CD14-positive monocyte (primary cell): ENCODE results near the gene PDZRN3. TPM values are rescaled to one million over a fixed set of nuclear protein-coding genes. Genes with fewer than 3 reads are reported as not detected.

ENCODE experiments used
- DNase-seq, 3 donors: peaks; one replicate each; pipeline ENCODE4 v3.0.0-alpha.2; 2011 to 2022
- H2AFZ ChIP-seq: 2 replicates; pipeline ENCODE4 v1.6.0; 2012; ENCODE audit warnings: mild to moderate bottlenecking, low read depth, low read length, inconsistent platforms; ENCODE audit not compliant: insufficient read depth, poor library complexity, severe bottlenecking
- H3K27ac ChIP-seq, 2 donors: 1 replicate in 1 of 2; 2 replicates in 1 of 2; pipeline ENCODE4 v1.5.1; 2012 to 2013; ENCODE audit warnings: low read length in 2 of 2, control low read depth in 1 of 2, inconsistent platforms in 1 of 2, low read depth in 1 of 2, mild to moderate bottlenecking in 1 of 2
- H3K27me3 ChIP-seq, 2 donors: one replicate each; pipeline versions ENCODE4 v1.6.0 to v1.6.1; 2011 to 2013; ENCODE audit warnings: low read length in 2 of 2; ENCODE audit not compliant: control insufficient read depth in 2 of 2, insufficient read depth in 2 of 2
- H3K36me3 ChIP-seq, 2 donors: replicated peaks in 1 of 2; 1 replicate in 1 of 2; 2 replicates in 1 of 2; pipeline versions ENCODE4 v1.5.1 to v1.6.1; 2012 to 2013; ENCODE audit warnings: low read length in 2 of 2, control low read depth in 1 of 2, inconsistent platforms in 1 of 2, mild to moderate bottlenecking in 1 of 2; ENCODE audit not compliant: insufficient read depth in 2 of 2, control insufficient read depth in 1 of 2
- H3K4me1 ChIP-seq, 2 donors: 1 replicate in 1 of 2; 2 replicates in 1 of 2; pipeline versions ENCODE4 v1.5.1 to v1.6.1; 2012 to 2013; ENCODE audit warnings: low read length in 2 of 2, control low read depth in 1 of 2, inconsistent platforms in 1 of 2, mild to moderate bottlenecking in 1 of 2, moderate library complexity in 1 of 2; ENCODE audit not compliant: insufficient read depth in 2 of 2, control insufficient read depth in 1 of 2
- H3K4me2 ChIP-seq: replicated peaks from 2 replicates; pipeline ENCODE3; 2012; ENCODE audit warnings: low read length, moderate library complexity, mild to moderate bottlenecking; ENCODE audit not compliant: poor library complexity, severe bottlenecking; ENCODE audit errors: extremely low read depth
- H3K4me3 ChIP-seq, 3 experiments: fragments of 200-600 bp in 1 of 3; sonication (generic) in 1 of 3; replicated peaks in 1 of 3; 1 replicate in 2 of 3; 2 replicates in 1 of 3; pipeline ENCODE4 v1.5.1; 2011 to 2013; ENCODE audit warnings: low read length in 3 of 3, mild to moderate bottlenecking in 3 of 3, control low read depth in 2 of 3, low read depth in 2 of 3, inconsistent platforms in 1 of 3, moderate library complexity in 1 of 3
- H3K79me2 ChIP-seq: 2 replicates; pipeline ENCODE4 v1.6.0; 2012; ENCODE audit warnings: mild to moderate bottlenecking, control low read depth, inconsistent platforms, low read length, moderate library complexity; ENCODE audit not compliant: insufficient read depth
- H3K9ac ChIP-seq: 2 replicates; pipeline ENCODE4 v1.6.0; 2017; ENCODE audit warnings: low read length, mild to moderate bottlenecking; ENCODE audit not compliant: insufficient read depth, poor library complexity, severe bottlenecking
- H3K9me3 ChIP-seq, 2 donors: replicated peaks in 1 of 2; 1 replicate in 1 of 2; 2 replicates in 1 of 2; pipeline versions ENCODE4 v1.5.1 to v1.6.1; 2012 to 2013; ENCODE audit warnings: low read length in 2 of 2, control low read depth in 1 of 2; ENCODE audit not compliant: control insufficient read depth in 1 of 2, insufficient read depth in 1 of 2
- H4K20me1 ChIP-seq: 2 replicates; pipeline ENCODE4 v1.6.0; 2012; ENCODE audit warnings: mild to moderate bottlenecking, low read length, control low read depth, moderate library complexity; ENCODE audit not compliant: insufficient read depth
- H3K27ac Mint-ChIP-seq, 7 donors: one replicate each; pipeline ENCODE4 v1.8.0; 2020; ENCODE audit warnings: mild to moderate bottlenecking in 7 of 7, mixed read lengths in 7 of 7, moderate library complexity in 6 of 7, inconsistent platforms in 2 of 7
- H3K27me3 Mint-ChIP-seq, 3 donors: one replicate each; pipeline ENCODE4 v1.8.0; 2021 to 2022; ENCODE audit warnings: low read depth in 3 of 3, mild to moderate bottlenecking in 3 of 3, mixed read lengths in 3 of 3, moderate library complexity in 3 of 3, inconsistent platforms in 1 of 3
- H3K36me3 Mint-ChIP-seq, 2 donors: one replicate each; pipeline ENCODE4 v1.8.0; 2020; ENCODE audit warnings: mixed read lengths in 2 of 2, inconsistent platforms in 1 of 2, mild to moderate bottlenecking in 1 of 2
- H3K4me1 Mint-ChIP-seq: one replicate; pipeline ENCODE4 v1.8.0; 2020; ENCODE audit warnings: mild to moderate bottlenecking, mixed read lengths
- H3K4me3 Mint-ChIP-seq, 2 donors: one replicate each; pipeline ENCODE4 v1.8.0; 2020; ENCODE audit warnings: mild to moderate bottlenecking in 2 of 2, mixed read lengths in 2 of 2, moderate library complexity in 1 of 2
- H3K9me3 Mint-ChIP-seq, 7 donors: one replicate each; pipeline ENCODE4 v1.8.0; 2020 to 2022; ENCODE audit warnings: mixed read lengths in 7 of 7, mild to moderate bottlenecking in 6 of 7, moderate library complexity in 6 of 7, inconsistent platforms in 2 of 7
- CTCF ChIP-seq: fragments of 200-600 bp; IDR thresholded peaks from one replicate; pipeline ENCODE4 v1.8.0; 2022; ENCODE audit warnings: antibody characterized with exemption, mild to moderate bottlenecking
- WGBS: methylation state at CpG from one replicate; pipeline ENCODE4 v1.1.5; 2013; ENCODE audit warnings: missing lambda C conversion rate; ENCODE audit not compliant: insufficient coverage; 5-methylcytosine and 5-hydroxymethylcytosine counted together
- intact Hi-C, 2 donors: fragments of 100-400 bp; cut with micrococcal nuclease; formaldehyde crosslinking; loops; one replicate each; pipeline versions ENCODE4 v1.15.0 to v1.15.1; 2023
- polyA plus RNA-seq, 3 donors: library from polyadenylated mRNA; depleted of rRNA in 1 of 3; unstranded in 2 of 3; stranded (reverse) in 1 of 3; fragments of 300-500 nt in 2 of 3; fragments of >200 nt in 1 of 3; fragmentation: Illumina TruSeq in 2 of 3; gene quantifications; 1 replicate in 2 of 3; 2 replicates in 1 of 3; pipeline ENCODE4 v1.2.3, GENCODE V29; 2012 to 2021

The PDZRN3 gene
- polyA plus RNA-seq, 3 donors, result not detected

- no peak for DNase-seq
- Mint-ChIP-seq H3K4me1 (no peaks in the 10 kb centered on the region), H3K36me3 (no peaks in the 10 kb centered on the region), H3K9me3 (no peaks in the 10 kb centered on the region), H3K27ac (no peak overlapping the region), H3K4me3 (no peak overlapping the region), H3K27me3 (peaks cover 0 to 5% (median 4%) of the 10 kb centered on the region in 3 donors)
- H3K27ac ChIP-seq, result no peak overlapping the region
- no peaks in the 10 kb centered on the region for H3K27me3 ChIP-seq
- H3K9ac ChIP-seq, result no peak overlapping the region
- H3K9me3 ChIP-seq, result no peaks in the 10 kb centered on the region
- H3K4me2 ChIP-seq, result no peak overlapping the region
- H3K79me2 ChIP-seq, result no peaks in the 10 kb centered on the region
- H4K20me1 ChIP-seq, result no peaks in the 10 kb centered on the region
- no peak for TF ChIP-seq CTCF
- no peak overlapping the region for H2AFZ ChIP-seq
- no peaks in the 10 kb centered on the region for H3K36me3 ChIP-seq
- WGBS, result 100% methylated on average over 1 of the region's 7 CpGs
- H3K4me3 ChIP-seq, result no peak overlapping the region
- intact Hi-C loops, result no loop called here
- no peaks in the 10 kb centered on the region for H3K4me1 ChIP-seq
These were observed 114.9 kb downstream of the PDZRN3 start for GRCh38 chr3:73509816-73510215.

- Mint-ChIP-seq H3K27me3 (peaks cover 0 to 5% (median 4%) of the 10 kb centered on the region in 3 donors), H3K9me3 (no peaks in the 10 kb centered on the region), H3K27ac (no peak overlapping the region), H3K4me3 (no peak overlapping the region), H3K4me1 (no peaks in the 10 kb centered on the region), H3K36me3 (no peaks in the 10 kb centered on the region)
- Histone ChIP-seq H4K20me1 (no peaks in the 10 kb centered on the region), H3K4me3 (no peak overlapping the region), H3K9ac (no peak overlapping the region), H3K79me2 (no peaks in the 10 kb centered on the region), H3K4me2 (no peak overlapping the region), H3K9me3 (no peaks in the 10 kb centered on the region), H3K4me1 (no peaks in the 10 kb centered on the region), H3K27ac (no peak overlapping the region), H2AFZ (no peak overlapping the region), H3K27me3 (no peaks in the 10 kb centered on the region), H3K36me3 (no peaks in the 10 kb centered on the region)
- no peak for DNase-seq
- TF ChIP-seq CTCF, result no peak
- intact Hi-C loops, result no loop called here
- 87% methylated on average over 5 of the region's 5 CpGs for WGBS
These were observed 115.7 kb downstream of the PDZRN3 start for GRCh38 chr3:73509066-73509465.
